ENCODE measurements around the gene FXYD5. TPM values are rescaled to one million over a fixed set of nuclear protein-coding genes. Genes with fewer than 3 reads are reported as not detected.
A peak's percentile ranks its signal among the peaks of the same experiment; 100 is the strongest.

The FXYD5 gene
- total and polyA plus RNA-seq, 8 donors, result 2.6 to 101 (median 16.8) TPM

GRCh38 chr19:35141837-35142605 is 12.5 kb upstream of the FXYD5 start:
- FAIRE-seq, result no peak
- no peaks in the 10 kb centered on the region for H3K36me3 ChIP-seq
- no peaks in the 10 kb centered on the region for H3K9me3 ChIP-seq
- H3K27ac ChIP-seq, result peak overlapping the region in 3 of 4 donors; percentile 19 to 58 (median 53)
- peaks cover 1 to 13% (median 9%) of the 10 kb centered on the region in 3 donors for H3K4me1 ChIP-seq
- 9 to 10% methylated on average over 21 of the region's 21 CpGs for WGBS, 2 donors
- intact Hi-C loops (cut with DNase I), result no loop called here
- H3K4me3 ChIP-seq, result peak overlapping the region; percentile 0 to 45 (median 27)
- TF ChIP-seq, protein P1, sequence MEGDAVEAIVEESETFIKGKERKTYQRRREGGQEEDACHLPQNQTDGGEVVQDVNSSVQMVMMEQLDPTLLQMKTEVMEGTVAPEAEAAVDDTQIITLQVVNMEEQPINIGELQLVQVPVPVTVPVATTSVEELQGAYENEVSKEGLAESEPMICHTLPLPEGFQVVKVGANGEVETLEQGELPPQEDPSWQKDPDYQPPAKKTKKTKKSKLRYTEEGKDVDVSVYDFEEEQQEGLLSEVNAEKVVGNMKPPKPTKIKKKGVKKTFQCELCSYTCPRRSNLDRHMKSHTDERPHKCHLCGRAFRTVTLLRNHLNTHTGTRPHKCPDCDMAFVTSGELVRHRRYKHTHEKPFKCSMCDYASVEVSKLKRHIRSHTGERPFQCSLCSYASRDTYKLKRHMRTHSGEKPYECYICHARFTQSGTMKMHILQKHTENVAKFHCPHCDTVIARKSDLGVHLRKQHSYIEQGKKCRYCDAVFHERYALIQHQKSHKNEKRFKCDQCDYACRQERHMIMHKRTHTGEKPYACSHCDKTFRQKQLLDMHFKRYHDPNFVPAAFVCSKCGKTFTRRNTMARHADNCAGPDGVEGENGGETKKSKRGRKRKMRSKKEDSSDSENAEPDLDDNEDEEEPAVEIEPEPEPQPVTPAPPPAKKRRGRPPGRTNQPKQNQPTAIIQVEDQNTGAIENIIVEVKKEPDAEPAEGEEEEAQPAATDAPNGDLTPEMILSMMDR (IDR thresholded peaks at IDR 0.05), result no peak
- no peaks in the 10 kb centered on the region for H3K27me3 ChIP-seq
- peak in 4 of 6 donors; percentile 19 to 64 (median 42) for DNase-seq
- peak; percentile 3 to 22 (median 16) for ATAC-seq

DNA sequence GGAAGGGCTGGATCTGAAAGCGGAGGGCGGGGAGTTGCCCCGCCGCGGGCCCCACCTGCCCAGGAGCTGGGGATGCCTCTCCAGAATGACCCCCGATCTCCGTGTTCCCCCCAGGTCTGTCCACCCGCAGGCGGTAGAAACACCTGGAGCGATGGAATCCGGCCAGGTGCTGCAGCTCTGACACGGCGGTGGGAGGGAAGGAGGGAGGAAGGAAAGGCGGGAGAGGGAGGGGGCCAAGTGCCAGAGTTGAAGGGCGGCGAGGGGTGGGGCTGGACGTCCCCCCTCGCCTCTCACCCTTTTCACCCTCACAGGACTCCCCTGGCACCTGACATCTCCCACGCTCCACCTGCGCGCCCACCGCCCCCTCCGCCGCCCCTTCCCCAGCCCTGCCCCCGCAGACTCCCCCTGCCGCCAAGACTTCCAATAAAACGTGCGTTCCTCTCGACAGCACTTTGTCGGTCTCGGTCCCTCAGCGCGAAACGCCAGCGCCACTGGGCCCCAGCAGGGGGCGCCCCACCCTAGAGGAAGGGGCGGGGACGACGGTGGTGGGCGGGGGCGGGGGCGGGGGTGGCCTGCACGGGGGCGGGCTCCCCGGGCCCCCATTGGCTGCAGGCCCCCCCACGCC is 11.8 kb upstream of the FXYD5 start:
- DNase-seq (peak; percentile 78 to 91 (median 86)), ATAC-seq (peak; percentile 42 to 52 (median 50)), FAIRE-seq (no peak)
- Histone ChIP-seq H3K36me3 (no peaks in the 10 kb centered on the region), H3K9me3 (no peaks in the 10 kb centered on the region), H3K27ac (peak overlapping the region in 3 of 4 donors; percentile 19 to 58 (median 53)), H3K4me1 (peaks cover 0 to 11% (median 2%) of the 10 kb centered on the region in 3 donors), H3K4me3 (peak overlapping the region; percentile 0 to 45 (median 27)), H3K27me3 (no peaks in the 10 kb centered on the region)
- intact Hi-C loops (cut with DNase I), result no loop called here
- WGBS, 2 donors, result 3 to 4% methylated on average over 30 to 44 of the region's 46 CpGs
- TF ChIP-seq, protein P1 (IDR thresholded peaks at IDR 0.05), result peak; percentile 30 to 62 (median 44)

- H3K4me1 ChIP-seq, result peaks cover 0 to 11% (median 0%) of the 10 kb centered on the region in 3 donors
- DNase-seq, result peak in 4 of 6 donors; percentile 32 to 84 (median 58)
Observed at GRCh38 chr19:35143231-35143715, 11.3 kb upstream of the FXYD5 start, which contains the start of gene FXYD7. Gene FXYD7 (plus strand): TSS chr19:35143255. CDS start chr19:35143334, 79 bp downstream.

GRCh38 chr19:35143818-35144217 is 10.7 kb upstream of the FXYD5 start:
- intact Hi-C loops (cut with DNase I), result no loop called here

More at GRCh38 chr19:35143231-35143715, 11.3 kb upstream of the FXYD5 start, which contains the start of gene FXYD7:
- intact Hi-C loops (cut with DNase I), result no loop called here
- Histone ChIP-seq H3K36me3 (no peaks in the 10 kb centered on the region), H3K9me3 (no peaks in the 10 kb centered on the region), H3K27ac (peak within 1 kb of the TSS in 3 of 4 donors; percentile 19 to 58 (median 53)), H3K27me3 (no peaks in the 10 kb centered on the region), H3K4me3 (peak within 1 kb of the TSS; percentile 0 to 45 (median 27))
- TF ChIP-seq, protein P1 (IDR thresholded peaks at IDR 0.05), result peak in 2 of 4 donors; percentile 11 to 14
- 6% methylated on average over 25 to 31 of the region's 31 CpGs for WGBS, 2 donors
- no peak for ATAC-seq
- FAIRE-seq, result no peak

More at GRCh38 chr19:35143818-35144217, 10.7 kb upstream of the FXYD5 start:
- H3K27me3 ChIP-seq, result no peaks in the 10 kb centered on the region
- no peaks in the 10 kb centered on the region for H3K9me3 ChIP-seq
- no peak overlapping the region for H3K27ac ChIP-seq
- H3K4me1 ChIP-seq, result peaks cover 0 to 11% (median 0%) of the 10 kb centered on the region in 3 donors
- no peak for ATAC-seq
- no peak for DNase-seq
- no peak overlapping the region for H3K4me3 ChIP-seq
- TF ChIP-seq, protein P1 (IDR thresholded peaks at IDR 0.05), result no peak
- H3K36me3 ChIP-seq, result no peaks in the 10 kb centered on the region
- FAIRE-seq, result no peak
- 21% methylated on average over 3 of the region's 3 CpGs for WGBS, 2 donors

Measured in pancreas (tissue), 10 donors.